NCI-H446 treated with DMSO at 0.1 percent for 48 hours (cell line): Measurements from ENCODE around the gene MRPL20.
A peak's percentile ranks its signal among the peaks of the same experiment; 100 is the strongest.
"Not testable (repeated sequence)": the region's sequence is repeated elsewhere in the genome, so short reads cannot be mapped to it uniquely, and the experiment has no call there.

Experiments used
- DNase-seq: peaks from one replicate; lab custom pipeline; 2025; lab: John Stamatoyannopoulos, UW

Gene MRPL20

GRCh38 chr1:1437033-1437903 lies 30.2 kb upstream of the MRPL20 start:
- DNase-seq: no peak

GRCh38 chr1:1436630-1437032 lies 29.5 kb upstream of the MRPL20 start:
- no peak for DNase-seq

GRCh38 chr1:1435911-1436629 lies 29.0 kb upstream of the MRPL20 start:
- no peak for DNase-seq

- peak; percentile 54 for DNase-seq
Observed at GRCh38 chr1:1435106-1435903, 28.2 kb upstream of the MRPL20 start, which contains the start of gene VWA1. Gene VWA1 (plus strand): TSS chr1:1435690. CDS start chr1:1435749, 59 bp downstream.

GRCh38 chr1:1434824-1435105 lies 27.7 kb upstream of the MRPL20 start:
- DNase-seq: no peak

- DNase-seq: peak; percentile 17
Observed at GRCh38 chr1:1434131-1434823, 27.2 kb upstream of the MRPL20 start.

GRCh38 chr1:1433804-1434130 lies 26.7 kb upstream of the MRPL20 start:
- no peak for DNase-seq

- peak; percentile 43 for DNase-seq
Observed at GRCh38 chr1:1432951-1433803, 26.1 kb upstream of the MRPL20 start.

GRCh38 chr1:1432274-1432950 lies 25.3 kb upstream of the MRPL20 start:
- no peak for DNase-seq

- DNase-seq: no peak
Observed at GRCh38 chr1:1431845-1432273, 24.8 kb upstream of the MRPL20 start.

- no peak for DNase-seq
Observed at GRCh38 chr1:1430992-1431844, 24.1 kb upstream of the MRPL20 start.

GRCh38 chr1:1430114-1430982 lies 23.3 kb upstream of the MRPL20 start:
- peak; percentile 66 for DNase-seq

GRCh38 chr1:1429671-1430073 lies 22.6 kb upstream of the MRPL20 start:
- DNase-seq: no peak

GRCh38 chr1:1428967-1429366 lies 21.9 kb upstream of the MRPL20 start:
- not testable (repeated sequence) for DNase-seq

GRCh38 chr1:1428174-1428573 lies 21.1 kb upstream of the MRPL20 start:
- no peak for DNase-seq

GRCh38 chr1:1427820-1428148 lies 20.7 kb upstream of the MRPL20 start:
- no peak for DNase-seq

GRCh38 chr1:1427106-1427819 lies 20.2 kb upstream of the MRPL20 start:
- no peak for DNase-seq

GRCh38 chr1:1426496-1427105 lies 19.5 kb upstream of the MRPL20 start:
- no peak for DNase-seq
